Astrocyte (in vitro differentiated cells and primary cell): ENCODE results near the gene DRD1. TPM values are rescaled to one million over a fixed set of nuclear protein-coding genes. Genes with fewer than 3 reads are reported as not detected.
"Not testable (repeated sequence)": the region's sequence is repeated elsewhere in the genome, so short reads cannot be mapped to it uniquely, and the experiment has no call there.

Source experiments
- DNase-seq: peaks from one replicate; pipeline ENCODE4 v3.0.0-alpha.2; 2010; ENCODE audit warnings: low read depth
- FAIRE-seq: peaks from 2 replicates; lab custom pipeline; 2011; peaks lifted over from hg19 to GRCh38; lab: Jason Lieb, UNC
- H2AFZ ChIP-seq: 2 replicates; pipeline ENCODE4 v1.6.0; 2012; ENCODE audit warnings: low read depth, low read length, inconsistent platforms
- H3K27ac ChIP-seq: 2 replicates; pipeline ENCODE4 v1.5.1; 2011; ENCODE audit warnings: low read depth, low read length, inconsistent platforms
- H3K27me3 ChIP-seq: 2 replicates; pipeline ENCODE4 v1.6.0; 2011; ENCODE audit warnings: low read length, inconsistent platforms; ENCODE audit not compliant: insufficient read depth
- H3K36me3 ChIP-seq: 2 replicates; pipeline ENCODE4 v1.5.1; 2011; ENCODE audit warnings: low read length, inconsistent platforms; ENCODE audit not compliant: insufficient read depth
- H3K4me1 ChIP-seq: 2 replicates; pipeline ENCODE4 v1.5.1; 2011; ENCODE audit warnings: low read length, inconsistent platforms; ENCODE audit not compliant: insufficient read depth
- H3K4me2 ChIP-seq: 2 replicates; pipeline ENCODE4 v1.6.0; 2012; ENCODE audit warnings: low read length, inconsistent platforms
- H3K4me3 ChIP-seq: 2 replicates; pipeline ENCODE4 v1.5.1; 2011; ENCODE audit warnings: low read depth, mild to moderate bottlenecking, low read length, inconsistent platforms; ENCODE audit not compliant: insufficient read depth
- H3K79me2 ChIP-seq: 2 replicates; pipeline ENCODE4 v1.6.0; 2012; ENCODE audit warnings: mild to moderate bottlenecking, low read length, inconsistent platforms; ENCODE audit not compliant: insufficient read depth
- H3K9ac ChIP-seq: 2 replicates; pipeline ENCODE4 v1.6.0; 2012; ENCODE audit warnings: mild to moderate bottlenecking, low read length, inconsistent platforms
- H3K9me3 ChIP-seq: 2 replicates; pipeline ENCODE4 v1.5.1; 2012; ENCODE audit warnings: low read depth, mild to moderate bottlenecking, low read length, inconsistent platforms; ENCODE audit not compliant: insufficient read depth
- H4K20me1 ChIP-seq: 2 replicates; pipeline ENCODE4 v1.6.0; 2012; ENCODE audit warnings: low read length, inconsistent platforms; ENCODE audit not compliant: insufficient read depth
- H3K27ac Mint-ChIP-seq: one replicate; pipeline ENCODE4 v1.8.0; 2021; ENCODE audit warnings: mild to moderate bottlenecking, mixed read lengths; ENCODE audit not compliant: unreplicated experiment
- H3K27me3 Mint-ChIP-seq: one replicate; pipeline ENCODE4 v1.8.0; 2021; ENCODE audit warnings: low read depth, mixed read lengths; ENCODE audit not compliant: unreplicated experiment
- H3K36me3 Mint-ChIP-seq: one replicate; pipeline ENCODE4 v1.8.0; 2021; ENCODE audit warnings: low read depth, mixed read lengths; ENCODE audit not compliant: unreplicated experiment
- H3K4me1 Mint-ChIP-seq: one replicate; pipeline ENCODE4 v1.8.0; 2021; ENCODE audit warnings: low read depth, mixed read lengths; ENCODE audit not compliant: unreplicated experiment
- H3K4me3 Mint-ChIP-seq: one replicate; pipeline ENCODE4 v1.8.0; 2021; ENCODE audit warnings: mild to moderate bottlenecking, moderate library complexity, mixed read lengths; ENCODE audit not compliant: unreplicated experiment
- H3K9me3 Mint-ChIP-seq: one replicate; pipeline ENCODE4 v1.8.0; 2021; ENCODE audit warnings: mild to moderate bottlenecking, mixed read lengths; ENCODE audit not compliant: unreplicated experiment
- CTCF ChIP-seq: IDR thresholded peaks from 2 replicates; pipeline ENCODE4 v1.5.1; 2011; ENCODE audit warnings: low read depth, mild to moderate bottlenecking, inconsistent platforms, low read length, moderate library complexity; ENCODE audit not compliant: insufficient read depth
- EZH2 ChIP-seq: IDR thresholded peaks from 2 replicates; pipeline ENCODE4 v1.6.1; 2012; ENCODE audit warnings: mild to moderate bottlenecking, low read length, inconsistent platforms; ENCODE audit not compliant: insufficient read depth
- total RNA-seq: library from RNA; stranded (reverse); gene quantifications from 2 replicates; pipeline ENCODE4 v1.2.1, GENCODE V29; 2021

The DRD1 gene
- total RNA-seq, 1 donor from 2014 or later = 0.23 TPM

GRCh38 chr5:175460126-175460525, 16.1 kb upstream of the DRD1 start:
- FAIRE-seq (no peak), DNase-seq (no peak)
- no peaks in the 10 kb centered on the region for H4K20me1 ChIP-seq
- Mint-ChIP-seq H3K4me1 (no peaks in the 10 kb centered on the region), H3K27ac (no peak overlapping the region), H3K9me3 (peaks cover 3% of the 10 kb centered on the region), H3K27me3 (peaks cover 7% of the 10 kb centered on the region), H3K4me3 (no peak overlapping the region), H3K36me3 (no peaks in the 10 kb centered on the region)
- no peak overlapping the region for H3K4me3 ChIP-seq
- H3K4me1 ChIP-seq = no peaks in the 10 kb centered on the region
- H3K27ac ChIP-seq = no peak overlapping the region
- no peak overlapping the region for H3K4me2 ChIP-seq
- no peak overlapping the region for H2AFZ ChIP-seq
- H3K27me3 ChIP-seq = peaks cover 6% of the 10 kb centered on the region
- no peaks in the 10 kb centered on the region for H3K9me3 ChIP-seq
- H3K9ac ChIP-seq = no peak overlapping the region
- no peaks in the 10 kb centered on the region for H3K36me3 ChIP-seq
- no peaks in the 10 kb centered on the region for H3K79me2 ChIP-seq
- TF ChIP-seq EZH2 (no peak), CTCF (peak; percentile 51)

GRCh38 chr5:175457466-175457865, 13.5 kb upstream of the DRD1 start:
- Histone ChIP-seq H3K27me3 (peaks cover 8% of the 10 kb centered on the region), H4K20me1 (no peaks in the 10 kb centered on the region), H2AFZ (no peak overlapping the region), H3K4me3 (no peak overlapping the region), H3K4me2 (no peak overlapping the region), H3K4me1 (no peaks in the 10 kb centered on the region), H3K79me2 (no peaks in the 10 kb centered on the region), H3K9ac (no peak overlapping the region), H3K27ac (no peak overlapping the region), H3K9me3 (no peaks in the 10 kb centered on the region), H3K36me3 (no peaks in the 10 kb centered on the region)
- Mint-ChIP-seq H3K4me1 (no peaks in the 10 kb centered on the region), H3K9me3 (no peaks in the 10 kb centered on the region), H3K36me3 (no peaks in the 10 kb centered on the region), H3K27ac (no peak overlapping the region), H3K4me3 (no peak overlapping the region), H3K27me3 (peaks cover 15% of the 10 kb centered on the region)
- FAIRE-seq (no peak), DNase-seq (no peak)
- TF ChIP-seq CTCF = no peak
- TF ChIP-seq EZH2 = no peak

GRCh38 chr5:175456105-175456742, 12.2 kb upstream of the DRD1 start:
- TF ChIP-seq CTCF (no peak), EZH2 (no peak)
- Histone ChIP-seq H3K4me1 (no peaks in the 10 kb centered on the region), H3K27me3 (peaks cover 12% of the 10 kb centered on the region), H4K20me1 (no peaks in the 10 kb centered on the region), H3K79me2 (no peaks in the 10 kb centered on the region), H3K4me2 (no peak overlapping the region), H3K9ac (no peak overlapping the region), H3K27ac (no peak overlapping the region), H2AFZ (no peak overlapping the region), H3K4me3 (no peak overlapping the region), H3K36me3 (no peaks in the 10 kb centered on the region), H3K9me3 (no peaks in the 10 kb centered on the region)
- H3K27ac Mint-ChIP-seq = no peak overlapping the region
- H3K4me1 Mint-ChIP-seq = no peaks in the 10 kb centered on the region
- no peaks in the 10 kb centered on the region for H3K9me3 Mint-ChIP-seq
- no peak overlapping the region for H3K4me3 Mint-ChIP-seq
- H3K36me3 Mint-ChIP-seq = no peaks in the 10 kb centered on the region
- FAIRE-seq (no peak), DNase-seq (no peak)
- H3K27me3 Mint-ChIP-seq = peaks cover 22% of the 10 kb centered on the region

GRCh38 chr5:175454338-175454737, 10.4 kb upstream of the DRD1 start:
- H3K27ac Mint-ChIP-seq, H3K4me3 ChIP-seq, H3K27ac ChIP-seq, H3K36me3 Mint-ChIP-seq, H2AFZ ChIP-seq, H3K36me3 ChIP-seq, H4K20me1 ChIP-seq, H3K4me1 ChIP-seq, H3K9ac ChIP-seq, H3K9me3 Mint-ChIP-seq, H3K4me3 Mint-ChIP-seq, H3K4me2 ChIP-seq, H3K4me1 Mint-ChIP-seq, H3K9me3 ChIP-seq, H3K79me2 ChIP-seq, DNase-seq, FAIRE-seq: not testable (repeated sequence)
- peaks cover 13% of the 10 kb centered on the region for H3K27me3 ChIP-seq
- H3K27me3 Mint-ChIP-seq = peaks cover 26% of the 10 kb centered on the region
